ENCODE measurements around the gene FADS3. TPM values are rescaled to one million over a fixed set of nuclear protein-coding genes. Genes with fewer than 3 reads are reported as not detected.
A peak's percentile ranks its signal among the peaks of the same experiment; 100 is the strongest.

The FADS3 gene
- total RNA-seq, 3 donors from 2014 or later (not counting 1 experiment from before 2014, with no cell fraction given): 10.8 to 17.8 (median 11.5) TPM

DNA sequence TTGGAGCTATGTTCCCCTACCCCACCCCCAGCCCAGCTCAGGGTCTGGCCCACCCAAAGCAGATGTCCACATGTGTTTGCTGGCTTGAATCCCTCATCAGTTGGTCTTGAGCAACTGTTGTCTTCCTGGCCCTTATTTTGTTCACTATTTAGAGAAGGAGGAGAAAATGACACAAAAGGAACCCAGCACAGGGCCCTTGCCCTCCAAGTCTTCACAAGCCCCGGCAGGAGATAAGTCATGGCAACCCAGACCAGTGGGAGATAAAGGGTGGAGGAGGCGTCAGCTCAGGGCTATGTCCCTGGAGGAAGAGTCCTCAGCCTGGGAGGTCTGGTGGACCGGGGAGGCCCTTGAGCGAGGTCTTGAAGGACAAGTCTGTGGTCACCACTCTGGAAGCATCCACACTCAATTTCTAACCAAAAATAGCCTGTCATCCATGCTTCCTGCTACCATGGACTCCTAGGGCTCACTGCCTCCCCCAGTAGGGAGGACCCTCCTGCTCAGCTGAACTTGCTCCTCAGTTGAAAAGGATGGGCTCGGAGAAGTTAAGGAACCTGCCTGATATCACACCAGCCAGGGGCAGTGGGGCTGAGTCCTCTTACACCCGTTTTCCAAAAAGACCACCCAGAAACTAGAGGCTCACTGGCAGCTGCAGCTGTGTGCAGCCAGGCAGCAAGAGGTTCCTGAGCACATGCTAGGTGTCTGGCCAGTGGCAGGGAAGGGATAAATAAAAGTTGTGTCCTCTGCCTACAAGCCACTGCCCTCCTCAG, 27.8 kb upstream of the FADS3 start:
- WGBS (ENCODE audit: insufficient coverage): 91% methylated on average over 6 of the region's 6 CpGs
- Histone ChIP-seq H3K9me3 (ENCODE audit: control insufficient read depth, insufficient read depth, low read length) (no peaks in the 10 kb centered on the region), H3K4me3 (ENCODE audit: low read length) (no peak overlapping the region), H3K27ac (ENCODE audit: low read length) (no peak overlapping the region), H3K27me3 (ENCODE audit: control insufficient read depth, insufficient read depth, low read length) (peaks cover 16% of the 10 kb centered on the region), H3K36me3 (ENCODE audit: control insufficient read depth, insufficient read depth, low read length) (no peaks in the 10 kb centered on the region), H3K4me1 (ENCODE audit: control insufficient read depth, insufficient read depth, low read length) (peaks cover 13% of the 10 kb centered on the region)
- intact Hi-C loops (cut with micrococcal nuclease): no loop called here
- H3K27ac Mint-ChIP-seq: no peak overlapping the region
- H3K4me1 Mint-ChIP-seq: peaks cover 5 to 9% of the 10 kb centered on the region in 2 donors
- TF ChIP-seq, protein P1, sequence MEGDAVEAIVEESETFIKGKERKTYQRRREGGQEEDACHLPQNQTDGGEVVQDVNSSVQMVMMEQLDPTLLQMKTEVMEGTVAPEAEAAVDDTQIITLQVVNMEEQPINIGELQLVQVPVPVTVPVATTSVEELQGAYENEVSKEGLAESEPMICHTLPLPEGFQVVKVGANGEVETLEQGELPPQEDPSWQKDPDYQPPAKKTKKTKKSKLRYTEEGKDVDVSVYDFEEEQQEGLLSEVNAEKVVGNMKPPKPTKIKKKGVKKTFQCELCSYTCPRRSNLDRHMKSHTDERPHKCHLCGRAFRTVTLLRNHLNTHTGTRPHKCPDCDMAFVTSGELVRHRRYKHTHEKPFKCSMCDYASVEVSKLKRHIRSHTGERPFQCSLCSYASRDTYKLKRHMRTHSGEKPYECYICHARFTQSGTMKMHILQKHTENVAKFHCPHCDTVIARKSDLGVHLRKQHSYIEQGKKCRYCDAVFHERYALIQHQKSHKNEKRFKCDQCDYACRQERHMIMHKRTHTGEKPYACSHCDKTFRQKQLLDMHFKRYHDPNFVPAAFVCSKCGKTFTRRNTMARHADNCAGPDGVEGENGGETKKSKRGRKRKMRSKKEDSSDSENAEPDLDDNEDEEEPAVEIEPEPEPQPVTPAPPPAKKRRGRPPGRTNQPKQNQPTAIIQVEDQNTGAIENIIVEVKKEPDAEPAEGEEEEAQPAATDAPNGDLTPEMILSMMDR (IDR thresholded peaks at IDR 0.05): no peak
- no peak overlapping the region for H3K4me3 Mint-ChIP-seq
- DNase-seq: no peak
- H3K27me3 Mint-ChIP-seq (ENCODE audit: low read depth in 2 of 2): peaks cover 39 to 52% of the 10 kb centered on the region in 2 donors
- no peaks in the 10 kb centered on the region for H3K36me3 Mint-ChIP-seq
- ATAC-seq: no peak
- H3K9me3 Mint-ChIP-seq: no peaks in the 10 kb centered on the region

DNA sequence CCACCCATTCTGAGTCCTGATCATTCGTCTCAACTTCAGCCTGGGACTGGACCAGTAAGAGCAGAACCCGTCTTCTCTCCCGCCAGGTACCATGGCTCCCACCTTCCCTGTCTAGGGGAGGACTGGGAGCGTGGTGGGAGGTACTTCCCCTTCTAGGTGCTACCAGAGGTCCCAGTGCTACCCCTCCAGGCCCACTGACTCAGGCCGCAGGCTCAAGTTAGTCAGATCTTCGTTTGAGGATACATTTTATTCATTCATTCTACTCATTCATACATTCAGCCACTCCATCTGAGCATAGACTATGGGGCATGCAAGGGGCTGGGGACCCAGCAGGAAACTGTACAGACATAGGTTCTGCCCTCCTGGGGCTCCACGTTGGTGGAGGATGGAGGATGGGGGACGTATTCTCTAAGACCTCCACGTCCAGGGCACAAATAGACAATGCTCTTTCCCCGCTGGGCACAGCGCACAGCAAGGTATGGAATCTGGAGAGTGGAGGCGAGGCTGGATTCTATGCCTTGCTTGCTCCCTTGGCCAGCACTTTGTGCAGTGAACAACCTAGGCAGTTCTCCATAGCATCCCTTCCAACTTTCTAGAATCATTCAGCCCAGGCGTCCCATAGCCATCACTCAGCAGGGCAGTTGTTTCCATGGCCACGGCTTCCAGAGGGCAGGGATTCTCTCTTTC, 27.0 kb upstream of the FADS3 start:
- Mint-ChIP-seq H3K4me3 (peak overlapping the region; percentile 58), H3K36me3 (no peaks in the 10 kb centered on the region), H3K9me3 (no peaks in the 10 kb centered on the region), H3K27ac (no peak overlapping the region), H3K4me1 (peaks cover 5 to 9% of the 10 kb centered on the region in 2 donors), H3K27me3 (ENCODE audit: low read depth in 2 of 2) (peaks cover 38 to 52% of the 10 kb centered on the region in 2 donors)
- no peak for ATAC-seq
- H3K27ac ChIP-seq (ENCODE audit: low read length): no peak overlapping the region
- no peak overlapping the region for H3K4me3 ChIP-seq (ENCODE audit: low read length)
- peaks cover 16% of the 10 kb centered on the region for H3K27me3 ChIP-seq (ENCODE audit: control insufficient read depth, insufficient read depth, low read length)
- intact Hi-C loops (cut with micrococcal nuclease): no loop called here
- WGBS (ENCODE audit: insufficient coverage): 86% methylated on average over 14 of the region's 14 CpGs
- no peaks in the 10 kb centered on the region for H3K9me3 ChIP-seq (ENCODE audit: control insufficient read depth, insufficient read depth, low read length)
- TF ChIP-seq, protein P1 (IDR thresholded peaks at IDR 0.05): no peak
- no peaks in the 10 kb centered on the region for H3K36me3 ChIP-seq (ENCODE audit: control insufficient read depth, insufficient read depth, low read length)
- peaks cover 13% of the 10 kb centered on the region for H3K4me1 ChIP-seq (ENCODE audit: control insufficient read depth, insufficient read depth, low read length)
- peak in 1 of 2 donors; percentile 2 for DNase-seq

DNA sequence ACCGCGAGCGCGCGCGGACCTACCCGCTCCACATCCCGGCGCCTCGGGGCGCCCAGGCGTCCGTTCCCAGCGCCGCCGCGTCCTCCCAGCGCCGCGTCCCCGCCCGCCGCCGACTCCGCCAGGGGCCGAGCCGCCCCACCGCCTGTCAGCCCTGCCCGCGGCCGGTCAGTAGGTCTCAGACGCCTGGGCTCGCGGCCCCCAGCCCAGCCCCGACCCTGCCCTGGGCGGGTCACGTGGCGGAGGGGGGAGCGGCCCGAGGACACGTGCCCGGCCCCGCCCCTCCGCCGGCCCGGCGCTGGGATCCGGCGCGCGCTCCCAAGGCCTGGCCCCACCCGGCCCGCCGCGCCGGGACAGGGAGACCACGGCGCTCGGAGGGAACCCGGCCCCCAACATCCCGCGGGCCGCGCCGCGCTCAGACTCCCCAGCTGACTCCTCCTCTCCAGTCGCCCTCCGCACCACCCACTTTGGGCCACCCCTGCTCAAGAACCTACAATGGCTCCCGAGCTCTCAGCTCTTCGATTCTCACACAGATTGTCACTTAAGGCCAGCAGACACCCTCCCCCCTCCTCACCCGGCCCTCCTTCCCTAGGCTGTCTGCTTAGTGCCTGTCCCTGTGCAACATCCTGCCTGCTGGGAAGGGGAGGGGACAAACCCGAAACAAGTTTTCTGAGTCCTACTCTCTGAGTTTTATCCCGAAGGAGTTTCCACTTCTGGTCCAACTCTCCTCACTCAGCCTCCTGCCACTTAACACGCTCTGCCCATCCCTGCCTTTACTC, 26.2 kb upstream of the FADS3 start, which contains the start of gene RAB3IL1:
RAB3IL1 (minus strand) TSS at position 233 of the 776 bp plus-strand sequence; CDS start at position 34, 199 bp downstream.
- intact Hi-C loops (cut with micrococcal nuclease): no loop called here
- H3K4me3 ChIP-seq (ENCODE audit: low read length): no peak within 1 kb of the TSS
- H3K27ac ChIP-seq (ENCODE audit: low read length): no peak within 1 kb of the TSS
- peaks cover 14% of the 10 kb centered on the region for H3K4me1 ChIP-seq (ENCODE audit: control insufficient read depth, insufficient read depth, low read length)
- Mint-ChIP-seq H3K4me3 (peak within 1 kb of the TSS; percentile 66), H3K27ac (peak within 1 kb of the TSS in 1 of 2 donors; percentile 16), H3K36me3 (no peaks in the 10 kb centered on the region), H3K27me3 (ENCODE audit: low read depth in 2 of 2) (peaks cover 38 to 56% of the 10 kb centered on the region in 2 donors), H3K4me1 (peaks cover 5 to 12% of the 10 kb centered on the region in 2 donors), H3K9me3 (no peaks in the 10 kb centered on the region)
- WGBS (ENCODE audit: insufficient coverage): 4% methylated on average over 74 of the region's 74 CpGs
- H3K9me3 ChIP-seq (ENCODE audit: control insufficient read depth, insufficient read depth, low read length): no peaks in the 10 kb centered on the region
- DNase-seq (peak in 1 of 2 donors; percentile 16), ATAC-seq (peak in 1 of 3 donors; percentile 53)
- H3K36me3 ChIP-seq (ENCODE audit: control insufficient read depth, insufficient read depth, low read length): no peaks in the 10 kb centered on the region
- TF ChIP-seq, protein P1 (IDR thresholded peaks at IDR 0.05): no peak
- H3K27me3 ChIP-seq (ENCODE audit: control insufficient read depth, insufficient read depth, low read length): peaks cover 16% of the 10 kb centered on the region
